Measurements from ENCODE around the gene ERC1. TPM values are rescaled to one million over a fixed set of nuclear protein-coding genes. Genes with fewer than 3 reads are reported as not detected.

Gene ERC1
- total RNA-seq, 6 experiments from 2014 or later, result 44.1 to 48.9 (median 47.9) TPM

DNA sequence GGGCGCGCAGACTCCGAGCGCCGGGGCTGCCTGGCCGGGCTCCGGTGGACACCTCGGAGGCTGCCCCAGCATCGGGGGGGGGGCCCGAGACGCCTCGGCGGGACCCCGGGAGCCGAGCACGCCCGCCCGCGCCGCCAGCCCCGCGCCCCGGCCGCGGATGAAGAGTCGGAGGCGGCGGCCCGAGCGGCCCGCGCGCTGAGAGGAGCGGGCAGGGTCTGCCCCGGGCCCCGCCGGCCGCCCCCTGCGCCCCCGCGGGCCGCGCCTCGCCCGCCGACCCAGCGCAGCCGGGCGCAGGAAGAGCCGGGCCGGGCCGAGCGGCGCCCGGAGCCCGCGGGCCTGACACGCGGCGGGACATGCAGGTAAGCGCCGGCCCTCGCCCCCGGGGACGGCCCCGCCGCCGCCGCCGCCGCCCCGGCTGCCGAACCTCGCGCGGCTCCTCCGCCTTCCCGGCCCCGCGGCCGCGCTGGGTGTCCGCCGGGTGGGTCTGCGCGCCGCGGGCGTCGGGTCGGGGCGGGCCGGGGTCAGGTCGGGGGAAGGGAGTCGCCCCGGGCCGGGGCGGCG, 539.6 kb downstream of the ERC1 start:
- H3K36me3 Mint-ChIP-seq (ENCODE audit: low read depth), result peaks cover 29% of the 10 kb centered on the region
- peaks cover 2% of the 10 kb centered on the region; the same call in 1 of the 2 replicates for H3K27me3 Mint-ChIP-seq (ENCODE audit: insufficient read depth)
- no peaks in the 10 kb centered on the region for H3K9me3 Mint-ChIP-seq
- H3K4me1 Mint-ChIP-seq (ENCODE audit: low read depth), result peaks cover 80% of the 10 kb centered on the region
- no peak for DNase-seq
- H3K27ac Mint-ChIP-seq, result no peak overlapping the region
- H3K4me3 Mint-ChIP-seq, result peak overlapping the region; percentile 90; the same call in 1 of the 2 replicates
- TF ChIP-seq, protein P1, sequence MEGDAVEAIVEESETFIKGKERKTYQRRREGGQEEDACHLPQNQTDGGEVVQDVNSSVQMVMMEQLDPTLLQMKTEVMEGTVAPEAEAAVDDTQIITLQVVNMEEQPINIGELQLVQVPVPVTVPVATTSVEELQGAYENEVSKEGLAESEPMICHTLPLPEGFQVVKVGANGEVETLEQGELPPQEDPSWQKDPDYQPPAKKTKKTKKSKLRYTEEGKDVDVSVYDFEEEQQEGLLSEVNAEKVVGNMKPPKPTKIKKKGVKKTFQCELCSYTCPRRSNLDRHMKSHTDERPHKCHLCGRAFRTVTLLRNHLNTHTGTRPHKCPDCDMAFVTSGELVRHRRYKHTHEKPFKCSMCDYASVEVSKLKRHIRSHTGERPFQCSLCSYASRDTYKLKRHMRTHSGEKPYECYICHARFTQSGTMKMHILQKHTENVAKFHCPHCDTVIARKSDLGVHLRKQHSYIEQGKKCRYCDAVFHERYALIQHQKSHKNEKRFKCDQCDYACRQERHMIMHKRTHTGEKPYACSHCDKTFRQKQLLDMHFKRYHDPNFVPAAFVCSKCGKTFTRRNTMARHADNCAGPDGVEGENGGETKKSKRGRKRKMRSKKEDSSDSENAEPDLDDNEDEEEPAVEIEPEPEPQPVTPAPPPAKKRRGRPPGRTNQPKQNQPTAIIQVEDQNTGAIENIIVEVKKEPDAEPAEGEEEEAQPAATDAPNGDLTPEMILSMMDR (IDR thresholded peaks at IDR 0.05), result no peak

DNA sequence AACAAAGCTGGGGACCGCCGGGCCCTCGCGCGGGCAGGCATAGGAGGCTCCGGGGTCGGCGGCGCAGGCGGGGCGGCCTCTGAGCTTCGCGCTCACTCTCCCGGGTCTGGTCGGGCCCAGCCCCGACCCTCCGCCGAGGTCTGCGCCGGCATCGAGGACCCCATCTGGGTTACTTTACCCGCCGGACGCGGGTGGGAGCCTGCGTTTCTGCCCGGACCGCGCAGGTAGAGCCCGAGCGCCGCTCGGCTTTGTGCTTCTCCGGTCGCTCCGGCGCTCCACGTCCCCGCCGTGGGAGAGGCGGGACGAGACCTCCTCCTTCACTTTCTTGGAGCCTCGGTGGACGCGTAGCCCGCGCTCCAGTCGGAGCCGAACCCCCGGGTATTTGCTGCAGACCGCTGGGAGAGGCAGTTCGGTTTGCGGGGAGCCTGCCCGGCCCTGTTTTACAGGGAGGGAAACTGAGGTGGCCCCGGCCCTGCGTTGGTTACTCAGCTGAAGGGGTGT, 540.2 kb downstream of the ERC1 start:
- H3K27me3 Mint-ChIP-seq (ENCODE audit: insufficient read depth), result peaks cover 2% of the 10 kb centered on the region; the same call in 1 of the 2 replicates
- no peaks in the 10 kb centered on the region for H3K9me3 Mint-ChIP-seq

DNA sequence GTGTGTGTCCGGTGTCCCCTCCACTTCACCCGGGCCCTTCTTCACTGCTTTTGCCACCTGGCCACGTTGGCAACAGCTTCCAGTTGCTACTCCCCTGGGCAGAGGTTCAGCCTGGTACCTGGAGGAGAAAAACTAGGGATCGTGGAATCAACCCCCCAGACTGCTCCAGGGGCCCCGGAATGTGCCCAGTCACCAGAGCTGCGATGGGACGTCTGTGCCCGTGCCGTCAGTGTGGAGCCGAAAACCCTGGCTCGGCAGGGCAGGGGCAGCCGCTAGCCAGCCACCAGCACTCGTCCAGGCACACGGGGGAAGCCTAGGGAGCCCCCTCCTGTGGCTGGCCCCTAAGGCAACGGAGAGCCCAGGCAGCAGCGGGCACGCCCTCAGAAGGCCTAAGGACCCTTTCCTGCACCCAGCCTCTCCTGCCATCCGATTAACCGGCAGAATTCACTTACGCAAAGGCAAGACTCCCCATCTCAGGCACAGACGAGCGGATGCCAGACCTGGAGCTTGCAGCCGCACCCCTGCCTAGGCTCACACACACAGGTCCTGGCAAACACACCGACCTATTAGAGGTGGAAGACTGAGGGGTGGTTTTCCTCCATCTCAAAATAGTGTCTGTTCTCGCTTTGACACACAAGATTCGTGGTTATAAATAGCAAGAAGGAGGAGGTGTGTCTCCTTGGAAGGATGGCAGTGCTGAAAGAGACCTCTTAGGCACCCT, 540.8 kb downstream of the ERC1 start:
- Mint-ChIP-seq H3K4me3 (peak overlapping the region; percentile 90), H3K4me1 (ENCODE audit: low read depth) (peaks cover 81% of the 10 kb centered on the region), H3K36me3 (ENCODE audit: low read depth) (peaks cover 33% of the 10 kb centered on the region), H3K27me3 (ENCODE audit: insufficient read depth) (peaks cover 2% of the 10 kb centered on the region; the same call in 1 of the 2 replicates), H3K27ac (peak overlapping the region; percentile 63), H3K9me3 (no peaks in the 10 kb centered on the region)
- TF ChIP-seq, protein P1 (IDR thresholded peaks at IDR 0.05), result no peak
- peak; percentile 16 for DNase-seq

More for the DNA sequence above, 540.2 kb downstream of the ERC1 start:
- TF ChIP-seq, protein P1 (IDR thresholded peaks at IDR 0.05), result no peak
- Mint-ChIP-seq H3K4me1 (ENCODE audit: low read depth) (peaks cover 81% of the 10 kb centered on the region), H3K36me3 (ENCODE audit: low read depth) (peaks cover 29% of the 10 kb centered on the region), H3K4me3 (peak overlapping the region; percentile 90), H3K27ac (peak overlapping the region; percentile 63)
- no peak for DNase-seq

DNA sequence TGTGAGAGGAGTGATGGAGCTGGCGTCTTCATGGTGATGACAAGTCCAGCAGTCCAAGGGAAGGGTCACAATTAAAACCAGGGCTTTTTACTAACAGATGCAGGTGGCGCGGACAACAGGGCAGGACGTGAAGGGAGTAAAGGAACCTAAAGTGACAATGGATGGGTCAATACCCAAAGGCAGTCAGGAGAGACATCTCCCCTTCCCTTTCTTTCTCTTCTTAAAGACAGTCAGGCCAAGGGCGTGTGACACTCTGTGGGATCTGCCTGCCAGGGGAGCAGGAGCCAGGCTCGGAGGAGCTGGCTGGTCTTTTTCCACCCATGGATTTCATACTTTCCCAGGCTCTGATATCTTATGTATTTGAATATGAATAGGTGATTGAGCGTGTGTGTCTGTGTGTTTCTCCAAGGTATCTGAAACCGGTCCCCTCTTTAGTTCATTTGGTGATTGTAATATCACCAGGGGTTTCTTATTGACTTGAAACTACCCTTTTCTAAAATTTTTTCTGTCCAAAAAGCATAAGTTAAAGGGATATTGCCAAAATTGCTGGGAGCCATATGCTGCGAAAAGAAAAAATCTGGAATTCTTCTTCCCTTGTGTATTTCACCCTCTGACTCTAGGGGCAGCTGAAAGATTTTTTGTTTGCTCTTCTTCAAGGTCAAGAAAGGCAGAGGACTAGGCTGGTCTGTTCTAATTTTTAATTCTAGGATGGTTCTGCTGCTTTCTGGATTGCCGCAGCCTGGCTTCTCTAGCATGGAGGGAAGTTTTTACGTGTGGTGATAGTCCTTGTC, 541.5 kb downstream of the ERC1 start:
- Mint-ChIP-seq H3K36me3 (ENCODE audit: low read depth) (peaks cover 40% of the 10 kb centered on the region), H3K4me3 (peak overlapping the region; percentile 90), H3K4me1 (ENCODE audit: low read depth) (peaks cover 81% of the 10 kb centered on the region), H3K27me3 (ENCODE audit: insufficient read depth) (peaks cover 2% of the 10 kb centered on the region; the same call in 1 of the 2 replicates), H3K27ac (peak overlapping the region; percentile 63), H3K9me3 (no peaks in the 10 kb centered on the region)
- TF ChIP-seq, protein P1 (IDR thresholded peaks at IDR 0.05), result peak; percentile 36; the same call in 1 of the 2 replicates
- no peak for DNase-seq

DNA sequence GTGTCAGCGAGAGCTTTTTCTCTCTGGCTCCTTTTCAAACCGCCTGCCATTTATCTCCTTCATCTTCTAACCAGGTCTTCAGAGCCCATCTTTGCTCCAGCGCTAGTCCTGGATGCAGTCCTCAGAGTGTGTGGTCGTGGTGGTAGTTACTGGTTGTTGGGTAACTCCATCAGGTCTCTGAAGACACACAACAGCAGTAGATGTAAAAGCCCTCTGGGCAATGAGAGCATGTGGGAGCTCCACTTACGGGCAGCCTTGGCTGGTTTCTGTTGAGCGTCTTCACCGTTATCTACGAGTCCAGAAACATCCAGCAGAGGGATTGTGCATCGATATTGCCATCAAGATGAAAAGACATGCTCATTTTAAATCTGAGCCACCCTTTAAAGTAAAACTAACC, 542.2 kb downstream of the ERC1 start:
- Mint-ChIP-seq H3K27ac (peak overlapping the region; percentile 63; the same call in 1 of the 2 replicates), H3K27me3 (ENCODE audit: insufficient read depth) (peaks cover 2% of the 10 kb centered on the region; the same call in 1 of the 2 replicates), H3K9me3 (no peaks in the 10 kb centered on the region), H3K4me3 (peak overlapping the region; percentile 90), H3K4me1 (ENCODE audit: low read depth) (peaks cover 81% of the 10 kb centered on the region), H3K36me3 (ENCODE audit: low read depth) (peaks cover 43% of the 10 kb centered on the region)
- DNase-seq, result peak; percentile 55
- TF ChIP-seq, protein P1 (IDR thresholded peaks at IDR 0.05), result peak; percentile 27; the same call in 1 of the 2 replicates

Data from HFFc6 (cell line).